ENCODE measurements around the gene CNIH1.

CNIH1 gene

GRCh38 chr14:54440873-54441868, at the start of gene CNIH1:
CNIH1 (minus strand) TSS chr14:54441374; CDS start chr14:54441327, 47 bp downstream.
- peak; percentile 92 for DNase-seq (ENCODE audit: low spot score)

DNA sequence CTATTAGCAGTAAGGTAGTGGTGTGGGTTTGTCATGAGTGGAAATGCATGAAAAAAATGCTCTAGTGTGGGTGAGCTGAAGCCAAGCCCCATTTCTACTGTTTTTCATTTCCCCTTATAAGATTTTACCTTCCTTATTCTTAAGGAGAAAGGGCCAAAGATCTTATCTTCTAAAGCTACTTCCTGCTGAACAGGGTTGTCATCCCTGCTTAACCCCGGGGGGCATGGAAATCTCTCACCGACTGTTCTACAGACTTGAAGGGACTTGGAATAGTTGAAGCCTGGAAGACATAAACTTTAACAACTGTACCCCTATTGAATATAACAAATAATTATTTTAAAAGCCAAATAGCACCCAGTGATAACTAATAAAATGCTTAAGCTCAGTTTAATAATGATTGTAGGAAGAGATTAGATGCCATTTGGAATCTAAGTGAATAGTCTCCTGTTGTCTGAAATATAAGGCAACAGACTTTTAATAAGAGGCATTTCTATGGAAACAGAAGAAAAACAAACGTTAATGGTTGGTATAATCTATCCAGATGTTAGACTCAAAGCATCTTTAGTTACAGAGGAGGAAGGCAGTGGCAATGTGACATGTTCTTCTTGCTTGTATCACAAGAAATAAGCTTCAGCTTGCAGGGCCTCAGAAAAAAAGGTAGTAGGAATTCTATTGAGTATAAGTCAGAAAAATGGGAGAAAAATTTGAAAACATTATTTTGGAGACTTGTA, 49.4 kb upstream of the CNIH1 start:
- DNase-seq (ENCODE audit: low spot score): no peak

DNA sequence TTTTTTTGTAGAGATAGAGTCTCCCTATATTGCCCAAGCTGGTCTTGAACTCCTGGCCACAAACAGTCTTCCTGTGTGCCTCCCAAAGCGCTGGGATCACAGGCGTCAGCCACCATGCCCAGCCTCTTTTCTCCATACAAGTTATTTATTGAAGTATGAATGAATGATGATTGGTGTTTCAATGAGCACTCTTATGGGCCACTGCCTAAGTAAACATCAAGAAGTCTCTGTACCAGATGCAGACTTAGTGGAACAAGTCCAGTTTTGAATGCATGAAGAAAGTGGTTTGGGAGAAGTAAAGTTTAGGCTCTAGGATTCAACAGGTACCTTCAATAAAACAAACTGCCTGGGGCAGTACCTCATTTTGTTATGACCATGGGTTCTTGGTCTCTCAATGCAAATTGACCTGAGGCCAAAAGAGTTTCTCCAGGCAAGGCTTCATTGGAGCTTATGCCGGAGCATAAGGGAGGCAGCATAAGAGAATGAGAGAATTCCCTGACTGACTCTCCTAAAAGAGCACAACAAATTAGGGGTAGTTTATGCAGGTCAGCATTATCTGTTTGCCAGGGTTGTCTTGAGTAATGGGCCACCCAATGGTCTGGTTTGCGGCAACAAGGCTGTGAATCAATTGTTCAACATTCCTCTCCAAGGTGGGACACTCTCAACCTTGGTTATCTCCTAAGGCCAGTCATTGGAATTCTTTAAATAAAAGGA, 48.7 kb upstream of the CNIH1 start:
- DNase-seq (ENCODE audit: low spot score): no peak

- no peak for DNase-seq (ENCODE audit: low spot score)
Measured at GRCh38 chr14:54489318-54489683, 48.1 kb upstream of the CNIH1 start.

DNA sequence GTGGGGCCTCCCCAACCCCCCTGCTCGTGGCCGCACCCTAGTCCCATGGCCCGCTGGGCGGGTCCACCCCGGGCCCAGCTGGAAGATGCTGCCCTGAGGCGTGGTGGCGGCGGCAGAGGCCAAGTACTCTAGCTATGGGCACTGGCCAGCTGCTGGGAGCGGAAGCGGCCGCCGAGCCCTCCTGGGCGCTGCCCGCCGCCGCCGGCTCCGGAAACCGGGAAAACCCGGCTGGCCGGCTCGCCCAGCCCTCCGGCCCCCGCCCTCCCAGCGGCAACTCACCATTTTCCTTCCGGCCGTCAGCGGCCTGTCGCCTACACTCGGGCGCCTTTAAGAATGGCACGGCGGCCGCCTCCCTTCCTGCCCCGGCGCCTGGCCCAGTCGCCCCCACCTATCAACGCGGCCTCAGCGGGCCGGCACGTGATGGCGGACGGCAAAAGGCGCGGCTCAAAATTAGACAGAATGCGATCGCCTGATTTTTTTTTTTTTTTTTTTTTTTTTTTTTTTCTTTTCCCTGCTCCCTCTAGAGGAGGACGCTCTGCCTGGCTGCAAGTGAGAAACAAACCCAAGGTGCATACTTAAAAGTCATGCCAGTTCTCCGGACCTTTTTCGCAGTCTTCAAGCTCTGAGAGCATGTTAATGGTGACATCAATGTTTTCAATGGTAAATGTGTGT, 47.6 kb upstream of the CNIH1 start, which contains the start of gene GMFB:
Gene GMFB (minus strand): TSS at position 335 of the 672 bp plus-strand sequence. CDS start 53 bp downstream, at position 282.
- peak; percentile 89 for DNase-seq (ENCODE audit: low spot score)

- no peak for DNase-seq (ENCODE audit: low spot score)
Measured at GRCh38 chr14:54488318-54488645, 47.1 kb upstream of the CNIH1 start.

- DNase-seq (ENCODE audit: low spot score): no peak
Measured at GRCh38 chr14:54487771-54488170, 46.6 kb upstream of the CNIH1 start.

GRCh38 chr14:54486685-54487084, 45.5 kb upstream of the CNIH1 start:
- DNase-seq (ENCODE audit: low spot score): no peak

GRCh38 chr14:54483846-54484245, 42.7 kb upstream of the CNIH1 start:
- DNase-seq (ENCODE audit: low spot score): no peak

GRCh38 chr14:54483073-54483745, 42.0 kb upstream of the CNIH1 start:
- DNase-seq (ENCODE audit: low spot score): no peak

DNA sequence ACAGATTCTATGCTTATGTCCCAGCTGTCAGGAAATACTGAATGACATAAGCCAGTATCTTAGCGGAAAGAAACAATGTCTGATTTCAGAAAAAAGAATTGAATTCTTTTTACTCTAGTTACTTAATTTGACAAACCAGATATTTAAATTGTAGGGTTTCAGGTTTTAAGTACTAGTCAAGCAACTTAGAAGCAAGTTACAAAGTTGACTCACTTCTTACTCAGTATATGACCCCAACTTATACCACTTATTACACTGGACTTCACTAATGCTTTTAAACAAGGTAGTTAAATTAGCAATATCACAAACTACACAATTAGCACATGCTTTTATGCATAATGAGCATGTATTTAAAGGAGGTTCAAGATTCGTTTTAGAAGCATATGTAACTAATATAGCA, 40.5 kb upstream of the CNIH1 start:
- no peak for DNase-seq (ENCODE audit: low spot score)

DNA sequence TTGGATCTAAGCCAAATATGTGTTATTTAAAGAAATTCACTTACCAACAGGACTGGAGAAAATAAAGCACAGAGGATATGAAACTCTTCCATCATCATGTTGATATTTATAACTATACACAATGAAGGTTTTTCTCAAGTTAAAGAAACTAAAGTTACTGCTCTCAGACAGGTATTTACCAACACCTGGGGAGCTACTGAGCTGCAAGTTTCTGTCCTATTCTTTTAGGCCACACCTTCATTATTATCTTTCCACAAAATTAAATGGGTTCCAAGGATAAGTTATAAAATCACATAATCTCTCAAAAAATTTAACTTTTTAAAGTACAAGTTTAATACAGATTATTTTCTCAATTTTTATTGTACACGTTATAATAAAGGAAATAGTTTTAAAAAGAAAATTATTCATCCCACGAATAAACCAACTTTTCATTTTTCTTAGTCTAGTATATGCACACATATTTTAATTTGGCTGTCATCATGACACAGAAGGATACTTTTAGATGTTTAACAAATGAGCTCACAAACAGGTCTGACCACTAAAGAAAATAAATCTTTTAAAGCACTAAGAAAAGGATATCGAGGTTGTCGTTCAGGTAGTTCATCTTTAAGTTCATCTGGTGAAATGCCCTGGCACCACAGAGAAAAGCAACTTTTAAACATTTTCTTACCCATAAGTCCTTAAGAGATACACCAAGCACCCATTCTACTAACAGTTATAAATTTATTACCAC, 39.8 kb upstream of the CNIH1 start:
- DNase-seq (ENCODE audit: low spot score): no peak

GRCh38 chr14:54478636-54479215, 37.6 kb upstream of the CNIH1 start:
- DNase-seq (ENCODE audit: low spot score): no peak

DNA sequence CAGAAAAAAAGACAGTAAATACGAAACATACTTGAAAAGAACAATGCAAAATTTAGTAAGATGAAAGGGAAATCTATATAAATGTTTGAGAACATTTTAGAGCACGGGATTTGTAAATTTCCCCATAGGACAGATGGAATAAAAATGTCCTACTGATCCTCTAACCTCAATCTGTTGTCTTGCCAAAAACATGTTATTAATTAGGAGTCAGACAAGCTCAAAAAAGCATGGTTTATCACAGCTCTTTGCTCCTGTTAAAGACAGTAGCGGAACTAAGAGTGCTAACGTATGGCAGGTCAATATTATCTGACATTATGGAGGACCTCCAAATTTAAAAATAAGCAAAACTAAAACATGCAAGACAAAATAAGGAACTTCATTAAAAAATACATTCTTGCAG, 34.7 kb upstream of the CNIH1 start:
- DNase-seq (ENCODE audit: low spot score): no peak

GRCh38 chr14:54475187-54475899, 34.2 kb upstream of the CNIH1 start:
- no peak for DNase-seq (ENCODE audit: low spot score)

GRCh38 chr14:54474232-54474793, 33.1 kb upstream of the CNIH1 start:
- DNase-seq (ENCODE audit: low spot score): no peak

DNA sequence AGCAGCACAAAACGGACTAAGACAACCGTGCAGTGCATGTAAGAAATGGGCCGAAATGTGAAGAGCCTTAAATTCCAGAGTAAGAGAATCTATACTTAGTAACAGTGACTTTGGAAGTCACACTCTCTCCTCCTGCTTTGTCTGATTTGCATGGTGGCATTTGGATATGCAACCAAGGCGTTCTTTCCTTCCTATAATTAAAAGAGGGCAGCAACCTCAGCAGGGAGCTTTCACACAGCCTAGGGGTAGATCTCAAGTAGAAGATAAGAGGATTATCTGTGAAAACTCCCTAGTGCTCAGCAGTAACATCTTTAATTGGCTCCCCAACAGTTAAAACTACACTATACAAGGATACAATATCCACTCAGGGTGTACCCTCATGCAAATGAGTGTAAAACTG, 31.1 kb upstream of the CNIH1 start:
- DNase-seq (ENCODE audit: low spot score): no peak

DNA sequence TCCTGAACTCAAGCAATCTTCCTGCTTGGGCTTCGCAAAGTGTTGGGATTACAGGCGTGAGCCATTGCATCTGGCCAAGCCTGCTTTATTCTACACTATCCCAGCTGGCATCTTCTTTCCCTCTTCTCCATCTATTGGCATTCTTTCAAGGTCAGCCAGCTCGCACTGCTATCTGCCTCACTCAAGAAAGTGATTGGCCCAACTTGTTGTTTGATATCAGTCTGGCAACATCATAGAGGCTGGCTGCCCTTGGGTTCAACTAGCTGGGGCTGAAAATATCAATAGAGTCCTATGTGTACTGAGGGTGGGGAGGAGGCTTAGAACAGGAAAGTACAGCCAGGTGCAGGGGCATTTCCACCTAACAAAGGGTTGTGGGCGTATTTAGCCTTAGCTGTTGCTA, 30.5 kb upstream of the CNIH1 start:
- no peak for DNase-seq (ENCODE audit: low spot score)

DNA sequence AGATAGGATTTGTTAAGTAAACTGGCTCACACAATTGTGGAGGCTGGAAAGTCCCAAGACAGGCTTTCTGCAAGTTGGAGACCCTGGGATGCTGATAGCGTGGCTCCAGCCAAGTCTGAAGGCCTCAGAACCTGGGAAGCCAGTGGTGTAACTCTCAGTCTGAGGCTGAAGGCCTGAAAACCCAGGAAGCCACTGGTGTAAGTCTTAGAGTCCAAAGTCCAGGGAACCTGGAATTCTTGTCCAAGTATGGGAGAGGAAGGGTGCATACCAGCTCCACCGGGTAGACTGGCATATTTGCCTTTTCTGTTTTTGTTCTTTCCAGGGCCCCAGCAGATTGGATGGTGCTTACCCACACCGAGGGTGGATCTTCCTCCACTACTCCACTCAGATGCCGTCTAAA, 29.5 kb upstream of the CNIH1 start:
- DNase-seq (ENCODE audit: low spot score): no peak
